Neural progenitor cell (in vitro differentiated cells): Measurements from ENCODE around the gene SFSWAP. TPM values are rescaled to one million over a fixed set of nuclear protein-coding genes. Genes with fewer than 3 reads are reported as not detected.

ENCODE experiments used
- DNase-seq: peaks from one replicate; pipeline ENCODE4 v3.0.0-alpha.2; 2016; ENCODE audit warnings: low spot score
- H2AFZ ChIP-seq: fragments of 200-600 bp; sonication (generic); replicated peaks from 2 replicates; pipeline ENCODE4 v1.6.1; 2016; ENCODE audit warnings: antibody characterized with exemption
- H3F3A ChIP-seq: fragments of 200-600 bp; sonication (generic); 2 replicates; pipeline ENCODE4 v1.6.1; 2016; ENCODE audit warnings: antibody characterized with exemption, low read depth
- H3K27ac ChIP-seq: fragments of 200-600 bp; sonication (generic); 2 replicates; pipeline ENCODE4 v1.5.1; 2016; ENCODE audit warnings: mild to moderate bottlenecking
- H3K27me3 ChIP-seq: fragments of 200-600 bp; sonication (generic); 2 replicates; pipeline ENCODE4 v1.6.1; 2016; ENCODE audit warnings: mild to moderate bottlenecking, moderate library complexity
- H3K36me3 ChIP-seq: fragments of 200-600 bp; sonication (generic); 2 replicates; pipeline ENCODE4 v1.5.1; 2016
- H3K4me1 ChIP-seq: fragments of 200-600 bp; sonication (generic); 2 replicates; pipeline ENCODE4 v1.6.1; 2016; ENCODE audit warnings: mixed run types
- H3K4me2 ChIP-seq: fragments of 200-600 bp; sonication (generic); 2 replicates; pipeline ENCODE4 v1.6.1; 2016
- H3K4me3 ChIP-seq: fragments of 200-600 bp; sonication (generic); 2 replicates; pipeline ENCODE4 v1.5.1; 2016
- H3K79me2 ChIP-seq: fragments of 200-600 bp; sonication (generic); 2 replicates; pipeline ENCODE4 v1.6.1; 2016; ENCODE audit warnings: low read depth
- H3K9ac ChIP-seq: fragments of 200-600 bp; sonication (generic); 2 replicates; pipeline ENCODE4 v1.6.1; 2016
- H3K9me3 ChIP-seq: fragments of 200-600 bp; sonication (generic); 2 replicates; pipeline ENCODE4 v1.5.1; 2016; ENCODE audit warnings: low read depth
- H4K20me1 ChIP-seq: fragments of 200-600 bp; sonication (generic); 2 replicates; pipeline ENCODE4 v1.6.1; 2016; ENCODE audit warnings: low read depth
- H3K27ac Mint-ChIP-seq: 3 replicates; pipeline ENCODE4 v1.8.0; 2021; ENCODE audit warnings: mixed read lengths
- H3K27me3 Mint-ChIP-seq: 2 replicates; pipeline ENCODE4 v1.8.0; 2022; ENCODE audit warnings: low read depth, mild to moderate bottlenecking, inconsistent platforms, moderate library complexity, mixed read lengths; ENCODE audit not compliant: insufficient read depth
- H3K36me3 Mint-ChIP-seq: 3 replicates; pipeline ENCODE4 v1.8.0; 2021; ENCODE audit warnings: mixed read lengths
- H3K4me1 Mint-ChIP-seq: 3 replicates; pipeline ENCODE4 v1.8.0; 2021; ENCODE audit warnings: mixed read lengths
- H3K4me3 Mint-ChIP-seq: 3 replicates; pipeline ENCODE4 v1.8.0; 2021; ENCODE audit warnings: mild to moderate bottlenecking, moderate library complexity, mixed read lengths
- H3K9me3 Mint-ChIP-seq: 3 replicates; pipeline ENCODE4 v1.8.0; 2020; ENCODE audit warnings: mixed read lengths
- EZH2 ChIP-seq: fragments of 200-600 bp; sonication (generic); IDR thresholded peaks from 2 replicates; pipeline ENCODE4 v1.6.1; 2017; ENCODE audit warnings: antibody characterized with exemption, mild to moderate bottlenecking, moderate library complexity
- EZH2phosphoT487 ChIP-seq: fragments of 200-600 bp; sonication (generic); IDR thresholded peaks from 2 replicates; pipeline ENCODE4 v1.6.1; 2017; ENCODE audit warnings: antibody characterized with exemption
- total RNA-seq: library from RNA; depleted of rRNA; stranded (reverse); fragments of >200 nt; gene quantifications from 2 replicates; pipeline ENCODE4 v1.2.3, GENCODE V29; 2015; ENCODE audit warnings: low replicate concordance
- TF ChIP-seq, protein P1 (sequence below): fragments of 200-600 bp; sonication (generic); IDR thresholded peaks from 2 replicates; pipeline ENCODE4 v1.5.1; 2017; ENCODE audit warnings: antibody characterized with exemption, mild to moderate bottlenecking

The SFSWAP gene
- total RNA-seq, 1 donor from 2014 or later, result 37.0 TPM

- H3K4me1 Mint-ChIP-seq, result no peaks in the 10 kb centered on the region
- H4K20me1 ChIP-seq, result no peaks in the 10 kb centered on the region
- H3K9me3 Mint-ChIP-seq, result peaks cover 5% of the 10 kb centered on the region
- H3K9ac ChIP-seq, result no peak overlapping the region
- H3K4me1 ChIP-seq, result no peaks in the 10 kb centered on the region
- peaks cover 7% of the 10 kb centered on the region for H3K27me3 Mint-ChIP-seq
- H3K4me3 Mint-ChIP-seq, result no peak overlapping the region
- no peak for TF ChIP-seq EZH2
- TF ChIP-seq EZH2phosphoT487, result no peak
- TF ChIP-seq, protein P1, sequence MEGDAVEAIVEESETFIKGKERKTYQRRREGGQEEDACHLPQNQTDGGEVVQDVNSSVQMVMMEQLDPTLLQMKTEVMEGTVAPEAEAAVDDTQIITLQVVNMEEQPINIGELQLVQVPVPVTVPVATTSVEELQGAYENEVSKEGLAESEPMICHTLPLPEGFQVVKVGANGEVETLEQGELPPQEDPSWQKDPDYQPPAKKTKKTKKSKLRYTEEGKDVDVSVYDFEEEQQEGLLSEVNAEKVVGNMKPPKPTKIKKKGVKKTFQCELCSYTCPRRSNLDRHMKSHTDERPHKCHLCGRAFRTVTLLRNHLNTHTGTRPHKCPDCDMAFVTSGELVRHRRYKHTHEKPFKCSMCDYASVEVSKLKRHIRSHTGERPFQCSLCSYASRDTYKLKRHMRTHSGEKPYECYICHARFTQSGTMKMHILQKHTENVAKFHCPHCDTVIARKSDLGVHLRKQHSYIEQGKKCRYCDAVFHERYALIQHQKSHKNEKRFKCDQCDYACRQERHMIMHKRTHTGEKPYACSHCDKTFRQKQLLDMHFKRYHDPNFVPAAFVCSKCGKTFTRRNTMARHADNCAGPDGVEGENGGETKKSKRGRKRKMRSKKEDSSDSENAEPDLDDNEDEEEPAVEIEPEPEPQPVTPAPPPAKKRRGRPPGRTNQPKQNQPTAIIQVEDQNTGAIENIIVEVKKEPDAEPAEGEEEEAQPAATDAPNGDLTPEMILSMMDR, result no peak
- no peaks in the 10 kb centered on the region for H3K9me3 ChIP-seq
- peaks cover 8% of the 10 kb centered on the region for H3F3A ChIP-seq
- H2AFZ ChIP-seq, result no peak overlapping the region
- no peak overlapping the region for H3K27ac ChIP-seq
- no peak for DNase-seq
- H3K27ac Mint-ChIP-seq, result no peak overlapping the region
- no peak overlapping the region for H3K4me3 ChIP-seq
- H3K36me3 Mint-ChIP-seq, result no peaks in the 10 kb centered on the region
- no peaks in the 10 kb centered on the region for H3K79me2 ChIP-seq
- no peaks in the 10 kb centered on the region for H3K36me3 ChIP-seq
- no peak overlapping the region for H3K4me2 ChIP-seq
- H3K27me3 ChIP-seq, result no peaks in the 10 kb centered on the region
Measured at GRCh38 chr12:131690320-131690719, 20.6 kb upstream of the SFSWAP start.

DNA sequence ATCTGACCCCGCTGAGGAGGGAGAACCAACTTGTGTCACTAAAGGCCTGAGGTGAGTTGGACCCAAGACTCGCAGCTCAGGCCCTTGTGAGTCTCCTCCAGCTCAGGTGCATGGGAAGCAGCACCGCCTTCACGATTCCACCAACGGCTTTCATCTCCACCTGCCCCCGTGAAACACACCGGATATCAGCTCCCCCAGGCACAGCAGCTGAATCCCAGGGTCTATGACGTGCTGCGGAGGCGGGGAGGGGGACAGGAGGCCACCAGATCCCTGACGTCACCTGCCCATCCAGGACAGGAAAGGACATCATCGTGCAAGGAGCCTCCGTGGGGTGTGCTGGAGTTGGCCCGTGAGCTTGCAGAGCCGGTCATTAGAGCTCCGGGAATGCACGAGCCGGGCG, 18.5 kb upstream of the SFSWAP start:
- Histone ChIP-seq H3K4me2 (no peak overlapping the region), H3K4me3 (no peak overlapping the region), H3K9me3 (no peaks in the 10 kb centered on the region), H4K20me1 (no peaks in the 10 kb centered on the region), H3K9ac (no peak overlapping the region), H3K4me1 (no peaks in the 10 kb centered on the region), H3K27ac (no peak overlapping the region), H3K36me3 (no peaks in the 10 kb centered on the region), H3K27me3 (no peaks in the 10 kb centered on the region), H3F3A (peaks cover 8% of the 10 kb centered on the region), H2AFZ (no peak overlapping the region), H3K79me2 (no peaks in the 10 kb centered on the region)
- no peak overlapping the region for H3K27ac Mint-ChIP-seq
- DNase-seq, result no peak
- peaks cover 7% of the 10 kb centered on the region for H3K27me3 Mint-ChIP-seq
- TF ChIP-seq EZH2phosphoT487 (no peak), EZH2 (no peak)
- TF ChIP-seq, protein P1, result no peak
- H3K4me3 Mint-ChIP-seq, result no peak overlapping the region
- H3K9me3 Mint-ChIP-seq, result peaks cover 5% of the 10 kb centered on the region
- H3K4me1 Mint-ChIP-seq, result no peaks in the 10 kb centered on the region
- H3K36me3 Mint-ChIP-seq, result no peaks in the 10 kb centered on the region

- Histone ChIP-seq H3F3A (peaks cover 8% of the 10 kb centered on the region), H3K4me1 (no peaks in the 10 kb centered on the region), H3K9me3 (no peaks in the 10 kb centered on the region), H3K36me3 (no peaks in the 10 kb centered on the region), H3K27ac (no peak overlapping the region), H3K79me2 (no peaks in the 10 kb centered on the region), H2AFZ (no peak overlapping the region), H3K4me3 (no peak overlapping the region), H3K4me2 (no peak overlapping the region), H3K9ac (no peak overlapping the region), H4K20me1 (no peaks in the 10 kb centered on the region), H3K27me3 (no peaks in the 10 kb centered on the region)
- Mint-ChIP-seq H3K27me3 (peaks cover 7% of the 10 kb centered on the region), H3K4me1 (no peaks in the 10 kb centered on the region), H3K36me3 (no peaks in the 10 kb centered on the region), H3K9me3 (peaks cover 3% of the 10 kb centered on the region), H3K4me3 (no peak overlapping the region), H3K27ac (no peak overlapping the region)
- TF ChIP-seq, protein P1, result no peak
- no peak for TF ChIP-seq EZH2phosphoT487
- no peak for TF ChIP-seq EZH2
- DNase-seq, result no peak
Measured at GRCh38 chr12:131693149-131693548, 17.7 kb upstream of the SFSWAP start.
